CD4-positive, alpha-beta T cell (primary cell): ENCODE data around the gene KLHL3. TPM values are rescaled to one million over a fixed set of nuclear protein-coding genes. Genes with fewer than 3 reads are reported as not detected.

ENCODE experiments used
- ATAC-seq: fragments of 200-7000 bp; cut with Tn5 transposase; one replicate; pipeline ENCODE4 v1.10.0; 2022; ENCODE audit warnings: mild to moderate bottlenecking; ENCODE audit not compliant: poor library complexity
- CTCF ChIA-PET: fragments of 350-600 bp; sonication (Branson Sonifier 250); formaldehyde crosslinking; loops from one replicate; lab custom pipeline; 2021; ENCODE audit warnings: antibody characterized with exemption, inconsistent platforms; lab: Charles Lee
- POLR2A ChIA-PET: fragments of 350-600 bp; sonication (Branson Sonifier 250); formaldehyde crosslinking; loops from one replicate; lab custom pipeline; 2021; ENCODE audit warnings: antibody characterized with exemption, inconsistent platforms; lab: Charles Lee
- DNase-seq, 14 experiments: peaks; one replicate each; pipeline ENCODE4 v3.0.0-alpha.2; 2013 to 2020; ENCODE audit warnings: mixed read lengths in 2 of 14
- H3K27ac ChIP-seq, 2 donors: one replicate each; pipeline versions ENCODE4 v1.5.1 to v1.7.0; 2013; ENCODE audit warnings: low read length in 2 of 2, low read depth in 1 of 2, mild to moderate bottlenecking in 1 of 2
- H3K27me3 ChIP-seq, 2 experiments: 1 replicate in 1 of 2; 2 replicates in 1 of 2; pipeline versions ENCODE4 v1.6.1 to v1.7.0; 2013; ENCODE audit warnings: low read length in 2 of 2, control low read depth in 1 of 2, mild to moderate bottlenecking in 1 of 2, moderate library complexity in 1 of 2; ENCODE audit not compliant: insufficient read depth in 2 of 2, control insufficient read depth in 1 of 2
- H3K36me3 ChIP-seq: one replicate; pipeline ENCODE4 v1.6.1; 2013; ENCODE audit warnings: low read length, control low read depth; ENCODE audit not compliant: insufficient read depth
- H3K4me1 ChIP-seq: one replicate; pipeline ENCODE4 v1.6.1; 2013; ENCODE audit warnings: low read length, control low read depth; ENCODE audit not compliant: insufficient read depth
- H3K4me3 ChIP-seq: one replicate; pipeline ENCODE4 v1.5.1; 2013; ENCODE audit warnings: mild to moderate bottlenecking, low read length, moderate library complexity
- H3K9me3 ChIP-seq, 2 experiments: 1 replicate in 1 of 2; 2 replicates in 1 of 2; pipeline versions ENCODE4 v1.6.1 to v1.7.0; 2013; ENCODE audit warnings: low read length in 2 of 2, mild to moderate bottlenecking in 2 of 2, control low read depth in 1 of 2, moderate library complexity in 1 of 2; ENCODE audit not compliant: control insufficient read depth in 1 of 2, insufficient read depth in 1 of 2
- H3K27ac Mint-ChIP-seq: one replicate; pipeline ENCODE4 v1.8.0; 2020; ENCODE audit warnings: mixed read lengths
- H3K27me3 Mint-ChIP-seq: one replicate; pipeline ENCODE4 v1.8.0; 2021; ENCODE audit warnings: mixed read lengths
- H3K36me3 Mint-ChIP-seq: one replicate; pipeline ENCODE4 v1.8.0; 2021; ENCODE audit warnings: low read depth, mixed read lengths
- H3K4me1 Mint-ChIP-seq: one replicate; pipeline ENCODE4 v1.8.0; 2021; ENCODE audit warnings: low read depth, mixed read lengths
- H3K4me3 Mint-ChIP-seq: one replicate; pipeline ENCODE4 v1.8.0; 2020; ENCODE audit warnings: mild to moderate bottlenecking, mixed read lengths
- H3K9me3 Mint-ChIP-seq: one replicate; pipeline ENCODE4 v1.8.0; 2020; ENCODE audit warnings: mixed read lengths
- intact Hi-C, 2 experiments: fragments of 100-400 bp; cut with DNase I in 1 of 2; cut with micrococcal nuclease in 1 of 2; formaldehyde crosslinking; loops; one replicate each; pipeline versions ENCODE4 v1.15.1 to v1.9.0; 2023 to 2025; cut with DNase I, micrococcal nuclease
- total RNA-seq, 174 experiments: library from RNA in 2 of 174; stranded (reverse) in 2 of 174; gene quantifications; one replicate each; pipeline ENCODE4 v1.2.3 and lab custom pipeline; 2021 to 2026
- TF ChIP-seq, protein P1 (sequence below): fragments of 200-600 bp; IDR thresholded peaks from one replicate; pipeline ENCODE4 v1.8.0; 2022; ENCODE audit warnings: antibody characterized with exemption, mild to moderate bottlenecking

KLHL3 gene
- total RNA-seq, 2 experiments from 2014 or later, result 22.0 to 25.9 TPM

DNA sequence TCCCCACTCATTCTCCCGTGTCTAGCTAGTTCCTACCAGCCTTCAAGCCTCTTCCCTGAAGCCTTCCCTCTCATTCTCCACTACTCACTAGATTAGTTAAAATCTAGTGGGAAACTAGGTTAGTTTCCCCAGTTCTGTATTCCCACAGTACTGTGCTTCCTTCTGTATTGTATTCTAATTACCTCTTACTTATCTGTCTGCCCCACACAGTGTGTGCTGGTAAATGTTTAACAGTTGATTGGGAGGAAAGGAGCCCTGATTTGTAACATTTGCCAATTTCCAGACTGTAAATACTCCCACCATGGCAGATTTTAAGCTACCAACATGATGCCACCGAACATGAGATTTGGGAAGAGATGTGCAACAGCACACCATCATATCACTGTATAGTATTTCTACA, 8.3 kb downstream of the KLHL3 start:
- Mint-ChIP-seq H3K27ac (no peak overlapping the region), H3K27me3 (no peaks in the 10 kb centered on the region), H3K36me3 (peaks cover 8% of the 10 kb centered on the region), H3K9me3 (no peaks in the 10 kb centered on the region), H3K4me3 (no peak overlapping the region), H3K4me1 (peaks cover 15% of the 10 kb centered on the region)
- POLR2A ChIA-PET, result no interaction called here
- H3K4me3 ChIP-seq, result no peak overlapping the region
- H3K4me1 ChIP-seq, result no peaks in the 10 kb centered on the region
- no peaks in the 10 kb centered on the region for H3K27me3 ChIP-seq
- no peak for DNase-seq
- CTCF ChIA-PET, result interaction anchor here (1.0 to 1.2 kb wide), 2 partner anchors 19 to 67 kb away, joined by 4 read pairs; no protein-coding TSS in a partner anchor
- no peak for ATAC-seq
- intact Hi-C loops, result no loop called here
- TF ChIP-seq, protein P1, sequence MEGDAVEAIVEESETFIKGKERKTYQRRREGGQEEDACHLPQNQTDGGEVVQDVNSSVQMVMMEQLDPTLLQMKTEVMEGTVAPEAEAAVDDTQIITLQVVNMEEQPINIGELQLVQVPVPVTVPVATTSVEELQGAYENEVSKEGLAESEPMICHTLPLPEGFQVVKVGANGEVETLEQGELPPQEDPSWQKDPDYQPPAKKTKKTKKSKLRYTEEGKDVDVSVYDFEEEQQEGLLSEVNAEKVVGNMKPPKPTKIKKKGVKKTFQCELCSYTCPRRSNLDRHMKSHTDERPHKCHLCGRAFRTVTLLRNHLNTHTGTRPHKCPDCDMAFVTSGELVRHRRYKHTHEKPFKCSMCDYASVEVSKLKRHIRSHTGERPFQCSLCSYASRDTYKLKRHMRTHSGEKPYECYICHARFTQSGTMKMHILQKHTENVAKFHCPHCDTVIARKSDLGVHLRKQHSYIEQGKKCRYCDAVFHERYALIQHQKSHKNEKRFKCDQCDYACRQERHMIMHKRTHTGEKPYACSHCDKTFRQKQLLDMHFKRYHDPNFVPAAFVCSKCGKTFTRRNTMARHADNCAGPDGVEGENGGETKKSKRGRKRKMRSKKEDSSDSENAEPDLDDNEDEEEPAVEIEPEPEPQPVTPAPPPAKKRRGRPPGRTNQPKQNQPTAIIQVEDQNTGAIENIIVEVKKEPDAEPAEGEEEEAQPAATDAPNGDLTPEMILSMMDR, result no peak
- H3K9me3 ChIP-seq, result no peaks in the 10 kb centered on the region
- no peak overlapping the region for H3K27ac ChIP-seq
- H3K36me3 ChIP-seq, result no peaks in the 10 kb centered on the region

DNA sequence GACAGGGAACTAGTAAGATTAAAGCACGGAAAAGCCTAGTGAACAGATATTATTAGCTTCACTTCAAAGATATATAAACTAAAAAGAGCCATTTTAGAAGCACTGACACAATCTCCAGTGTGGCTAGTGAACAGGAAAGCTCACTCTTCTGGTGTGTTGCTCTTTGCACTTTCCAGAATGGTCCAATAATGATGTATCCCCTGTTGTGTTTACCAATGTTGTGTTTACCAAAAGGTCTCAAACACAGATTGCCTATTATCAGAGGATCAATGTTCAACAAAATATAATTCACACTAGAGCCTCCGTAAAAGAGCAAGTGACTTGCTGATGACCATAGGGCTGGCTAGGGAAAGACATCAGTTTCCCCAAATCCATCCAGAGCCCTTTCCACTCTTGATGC, 11.6 kb downstream of the KLHL3 start:
- TF ChIP-seq, protein P1, result no peak
- Mint-ChIP-seq H3K4me1 (no peaks in the 10 kb centered on the region), H3K27ac (no peak overlapping the region), H3K27me3 (no peaks in the 10 kb centered on the region), H3K9me3 (no peaks in the 10 kb centered on the region), H3K36me3 (peaks cover 27% of the 10 kb centered on the region), H3K4me3 (no peak overlapping the region)
- no peak overlapping the region for H3K4me3 ChIP-seq
- H3K27ac ChIP-seq, result no peak overlapping the region
- no peaks in the 10 kb centered on the region for H3K9me3 ChIP-seq
- CTCF ChIA-PET, result no interaction called here
- H3K27me3 ChIP-seq, result no peaks in the 10 kb centered on the region
- DNase-seq (no peak), ATAC-seq (no peak)
- peaks cover 5% of the 10 kb centered on the region for H3K36me3 ChIP-seq
- POLR2A ChIA-PET, result no interaction called here
- intact Hi-C loops, result no loop called here
- H3K4me1 ChIP-seq, result no peaks in the 10 kb centered on the region

DNA sequence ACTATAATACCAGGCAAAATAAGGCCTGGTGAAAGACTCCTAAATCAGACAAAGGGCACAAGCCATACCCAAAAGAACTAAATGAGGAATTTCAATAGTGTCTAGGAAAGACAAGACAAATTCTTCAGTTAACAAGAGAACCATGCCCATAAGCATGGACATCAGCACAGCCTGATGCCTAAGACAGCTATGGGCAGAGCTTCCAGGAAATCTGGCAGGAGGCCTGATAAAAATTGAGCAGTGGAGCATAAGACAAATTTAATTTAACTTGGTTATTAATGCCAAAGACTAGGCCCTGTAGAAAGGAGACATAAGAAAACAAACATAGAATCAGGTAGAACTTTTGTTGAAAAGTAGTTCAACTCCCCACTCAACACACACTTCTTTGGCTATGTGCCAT, 17.3 kb downstream of the KLHL3 start:
- intact Hi-C loops, result no loop called here
- Mint-ChIP-seq H3K36me3 (peaks cover 77% of the 10 kb centered on the region), H3K27me3 (no peaks in the 10 kb centered on the region), H3K4me1 (no peaks in the 10 kb centered on the region), H3K27ac (no peak overlapping the region), H3K9me3 (peaks cover 2% of the 10 kb centered on the region), H3K4me3 (no peak overlapping the region)
- TF ChIP-seq, protein P1, result no peak
- H3K27ac ChIP-seq, result no peak overlapping the region
- no peaks in the 10 kb centered on the region for H3K9me3 ChIP-seq
- H3K36me3 ChIP-seq, result peaks cover 10% of the 10 kb centered on the region
- POLR2A ChIA-PET, result interaction anchor here (1.3 kb wide), 1 partner anchor 14 kb away, joined by 3 read pairs; no protein-coding TSS in a partner anchor
- H3K4me1 ChIP-seq, result no peaks in the 10 kb centered on the region
- DNase-seq (no peak), ATAC-seq (no peak)
- no peaks in the 10 kb centered on the region for H3K27me3 ChIP-seq
- CTCF ChIA-PET, result interaction anchor here (1.1 kb wide), 1 partner anchor 58 kb away, joined by 5 read pairs; no protein-coding TSS in a partner anchor
- H3K4me3 ChIP-seq, result no peak overlapping the region
